Activated CD8-positive, alpha-beta memory T cell treated with anti-CD3 and anti-CD28 coated beads, Interleukin-2, amount 50 U/mL, for 1 hour (primary cell): Measurements from ENCODE around the gene EFEMP1.

Source experiments
- DNase-seq: peaks from one replicate; pipeline ENCODE4 v3.0.0-alpha.2; 2020; ENCODE audit errors: extremely low read depth

The EFEMP1 gene

GRCh38 chr2:55898386-55899040 lies 25.1 kb downstream of the EFEMP1 start:
- no peak for DNase-seq

- no peak for DNase-seq
Observed at GRCh38 chr2:55896633-55897032, 26.9 kb downstream of the EFEMP1 start.

- no peak for DNase-seq
Observed at GRCh38 chr2:55894720-55895119, 28.9 kb downstream of the EFEMP1 start.

- DNase-seq: no peak
Observed at GRCh38 chr2:55891671-55892094, 31.9 kb downstream of the EFEMP1 start.

GRCh38 chr2:55888936-55889335 lies 34.6 kb downstream of the EFEMP1 start:
- no peak for DNase-seq

- DNase-seq: no peak
Observed at GRCh38 chr2:55887901-55888624, 35.5 kb downstream of the EFEMP1 start.

- DNase-seq: no peak
Observed at GRCh38 chr2:55887351-55887750, 36.2 kb downstream of the EFEMP1 start.

- DNase-seq: no peak
Observed at GRCh38 chr2:55885944-55886281, 37.7 kb downstream of the EFEMP1 start.

- DNase-seq: no peak
Observed at GRCh38 chr2:55885127-55885943, 38.2 kb downstream of the EFEMP1 start.

GRCh38 chr2:55883829-55884228 lies 39.8 kb downstream of the EFEMP1 start:
- DNase-seq: no peak

- no peak for DNase-seq
Observed at GRCh38 chr2:55883357-55883756, 40.2 kb downstream of the EFEMP1 start.

- no peak for DNase-seq
Observed at GRCh38 chr2:55882954-55883353, 40.6 kb downstream of the EFEMP1 start.

GRCh38 chr2:55880416-55881143 lies 43.0 kb downstream of the EFEMP1 start:
- DNase-seq: no peak

- no peak for DNase-seq
Observed at GRCh38 chr2:55879976-55880375, 43.6 kb downstream of the EFEMP1 start.

- no peak for DNase-seq
Observed at GRCh38 chr2:55877087-55877436, 46.5 kb downstream of the EFEMP1 start.

- no peak for DNase-seq
Observed at GRCh38 chr2:55876429-55877086, 47.0 kb downstream of the EFEMP1 start.

GRCh38 chr2:55875434-55876135 lies 48.0 kb downstream of the EFEMP1 start:
- no peak for DNase-seq

- no peak for DNase-seq
Observed at GRCh38 chr2:55874338-55874737, 49.2 kb downstream of the EFEMP1 start.

- DNase-seq: no peak
Observed at GRCh38 chr2:55871637-55872036, 51.9 kb downstream of the EFEMP1 start.

GRCh38 chr2:55869637-55870325 lies 53.8 kb downstream of the EFEMP1 start:
- DNase-seq: no peak
